ENCODE results near the gene HOXD8. TPM values are rescaled to one million over a fixed set of nuclear protein-coding genes. Genes with fewer than 3 reads are reported as not detected.

The HOXD8 gene
- total RNA-seq, 1 donor from 2014 or later: 41.7 TPM

DNA sequence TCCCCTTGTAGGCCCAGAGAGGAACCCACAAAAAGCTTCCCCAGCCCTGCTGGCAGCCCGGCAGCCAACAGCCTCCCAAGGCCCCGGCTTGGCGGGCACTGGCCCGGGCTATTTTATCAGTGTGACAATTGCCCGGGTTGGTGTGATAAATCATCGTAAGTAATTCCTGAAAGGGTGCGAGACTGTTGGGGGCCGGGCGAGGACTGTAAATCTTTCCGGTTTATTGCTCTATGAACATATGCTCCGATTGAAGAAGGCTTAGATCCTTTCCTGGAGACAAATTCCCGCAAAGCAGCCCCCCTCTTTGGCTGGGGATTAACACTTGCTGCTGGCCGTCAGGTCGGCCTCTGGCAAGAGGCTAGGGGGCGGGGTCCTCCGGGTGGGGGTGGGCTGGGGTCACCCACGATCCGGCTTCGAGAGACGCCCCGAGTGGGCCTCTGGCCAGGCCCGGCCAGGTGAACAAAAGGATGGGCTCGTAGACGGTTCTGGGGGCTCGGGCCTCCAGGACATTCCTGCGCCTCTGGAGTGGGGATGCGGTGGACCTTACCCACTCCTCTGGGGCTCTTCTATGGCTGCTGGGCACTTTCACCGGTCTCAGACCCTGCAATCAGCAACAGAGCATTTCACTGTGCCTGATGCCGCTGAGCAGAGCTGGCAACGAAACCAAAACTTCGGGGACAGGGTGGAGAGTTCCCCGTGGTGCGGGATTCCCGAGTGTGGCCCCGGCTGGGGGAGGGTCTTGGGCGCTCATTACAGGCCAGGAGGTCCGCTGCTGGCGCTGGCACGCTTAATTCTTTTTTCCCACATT, 29.6 kb downstream of the HOXD8 start:
- no peak for DNase-seq (ENCODE audit: low spot score)

GRCh38 chr2:176159663-176160250, 30.3 kb downstream of the HOXD8 start:
- no peak for DNase-seq (ENCODE audit: low spot score)

DNA sequence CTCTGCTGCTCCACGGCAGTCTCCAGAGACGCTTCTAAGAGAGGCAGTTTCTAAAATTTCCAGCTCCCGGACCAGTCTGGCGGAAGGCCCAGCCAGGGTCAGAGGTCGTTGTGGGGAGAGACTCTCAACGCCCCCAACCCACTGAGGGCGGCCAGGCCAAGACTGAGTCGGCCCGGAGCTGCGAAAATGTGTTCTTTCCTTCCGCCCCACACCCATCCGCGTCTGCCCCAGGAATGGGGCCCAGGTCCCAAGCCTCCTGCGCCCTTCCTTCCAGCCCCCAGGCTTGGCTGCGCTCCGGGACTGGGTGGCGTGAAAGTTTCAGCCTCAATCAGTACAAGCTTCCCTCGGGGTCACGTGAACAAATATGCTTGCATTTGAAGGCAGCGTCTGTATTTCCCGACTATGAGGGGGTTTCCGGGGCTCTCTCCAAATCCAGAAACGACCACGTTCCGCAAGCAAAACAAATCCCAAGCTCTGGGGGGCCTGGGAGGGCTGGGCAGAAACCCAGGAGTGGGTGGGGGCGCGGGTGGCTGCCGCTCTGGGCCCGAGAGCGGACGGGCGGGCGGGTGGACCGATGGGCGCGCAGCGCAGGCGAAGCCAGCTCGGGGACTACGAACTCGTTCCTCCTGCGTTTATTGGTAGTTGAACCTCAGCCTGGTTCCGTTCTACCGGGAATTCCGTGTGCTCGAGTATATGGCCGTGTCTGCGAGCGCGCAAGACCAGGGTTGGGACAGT, 30.9 kb downstream of the HOXD8 start:
- DNase-seq (ENCODE audit: low spot score): no peak

DNA sequence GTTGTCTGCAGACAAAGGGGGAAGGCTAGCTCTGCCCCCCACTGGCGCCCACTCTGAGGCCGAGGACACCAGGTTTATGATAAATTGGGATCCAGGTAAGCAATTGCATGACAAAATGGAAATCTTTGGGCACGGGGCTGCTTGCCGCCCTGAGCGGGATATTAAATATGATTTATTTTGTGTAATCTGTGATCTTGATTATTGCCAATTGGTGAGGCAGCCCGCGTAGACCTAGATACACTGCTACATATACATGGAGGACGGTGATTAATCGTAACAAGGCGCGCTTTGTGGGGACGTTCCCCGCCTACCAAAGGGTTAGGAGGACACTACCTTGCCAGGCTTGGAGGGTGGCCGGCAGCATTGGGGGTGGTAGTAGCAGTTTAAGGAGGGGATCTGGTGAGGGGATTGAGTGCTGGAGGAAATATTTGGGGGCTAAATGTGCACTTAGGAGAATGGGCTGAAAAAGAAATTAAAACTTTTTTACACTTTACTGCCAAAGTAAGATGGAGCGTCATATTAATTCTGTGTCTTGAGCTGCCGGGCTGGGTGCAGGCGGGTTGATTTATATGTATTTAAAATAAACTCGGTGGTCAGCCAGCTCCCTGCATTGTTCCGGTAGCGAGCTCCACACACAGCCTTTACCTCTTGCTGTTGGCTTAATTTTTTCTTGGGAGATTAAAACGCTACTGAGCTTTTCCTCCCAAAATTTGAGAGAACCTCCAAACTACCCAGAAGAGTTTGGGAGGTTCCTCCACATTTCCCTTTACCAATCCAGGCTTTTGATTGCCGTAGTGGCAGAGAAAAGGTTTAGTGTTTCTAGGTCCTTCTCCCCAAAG, 31.7 kb downstream of the HOXD8 start:
- DNase-seq (ENCODE audit: low spot score): no peak

- DNase-seq (ENCODE audit: low spot score): no peak
These were observed 32.5 kb downstream of the HOXD8 start for GRCh38 chr2:176161825-176162626.

DNA sequence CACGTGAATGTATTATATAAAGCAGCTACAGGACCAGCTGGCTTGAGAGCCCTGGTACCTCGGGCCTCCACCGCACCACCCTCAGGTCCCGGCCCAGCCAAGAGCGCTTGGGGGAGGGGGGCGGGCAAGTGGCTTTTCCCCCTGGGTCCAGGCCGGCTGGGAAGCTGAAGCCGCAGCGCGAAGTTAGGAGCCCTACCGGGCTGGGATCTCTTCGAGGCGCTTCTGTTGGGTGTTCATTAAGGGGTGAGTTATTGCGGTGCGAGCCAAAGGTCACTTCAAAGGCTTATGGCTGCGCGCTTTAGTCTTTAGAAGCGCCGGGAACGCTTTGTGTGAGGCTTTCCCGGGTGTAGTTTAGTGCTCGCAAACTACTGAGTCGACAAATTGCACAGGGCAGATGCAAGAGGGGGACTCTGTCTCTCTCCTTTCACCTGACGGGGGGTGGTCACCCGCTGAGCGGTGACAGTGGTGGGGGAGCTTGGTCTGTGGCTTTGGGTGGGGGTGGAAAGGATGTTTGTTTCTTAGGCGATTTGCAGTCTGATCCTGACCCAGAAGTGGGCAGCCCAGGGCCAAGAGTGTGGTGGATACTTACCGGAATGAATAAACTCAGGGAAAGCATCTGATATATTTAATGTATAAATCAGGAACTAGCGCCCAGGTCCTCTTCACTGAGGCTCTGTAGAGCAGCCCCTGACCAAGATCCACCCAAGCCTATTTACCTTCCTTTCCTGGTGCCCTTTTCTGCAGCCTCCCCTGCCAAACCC, 33.6 kb downstream of the HOXD8 start:
- DNase-seq (ENCODE audit: low spot score): no peak

DNA sequence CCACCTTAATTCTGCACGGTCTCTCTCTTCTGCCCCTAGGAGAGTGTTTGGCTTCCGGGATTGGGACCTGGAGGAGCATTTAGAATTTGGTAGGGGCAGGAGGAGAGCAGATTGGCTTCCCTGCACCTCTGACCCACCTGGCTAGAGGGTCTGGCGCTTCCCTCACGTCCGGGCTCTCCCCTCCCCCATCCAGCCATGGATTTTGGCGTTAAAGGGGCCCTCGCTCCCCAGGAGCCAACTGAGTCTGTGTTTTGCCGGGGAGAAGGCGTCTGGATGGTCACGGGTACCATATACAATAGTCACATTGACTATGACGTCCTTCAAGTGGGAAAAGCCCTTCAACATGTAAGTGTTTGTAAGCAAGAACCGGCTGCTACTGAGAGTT, 34.2 kb downstream of the HOXD8 start:
- DNase-seq (ENCODE audit: low spot score): no peak

GRCh38 chr2:176164201-176164600, 34.7 kb downstream of the HOXD8 start:
- DNase-seq (ENCODE audit: low spot score): no peak

- no peak for DNase-seq (ENCODE audit: low spot score)
These were observed 35.3 kb downstream of the HOXD8 start for GRCh38 chr2:176164611-176165369.

GRCh38 chr2:176165370-176166050, 36.0 kb downstream of the HOXD8 start:
- no peak for DNase-seq (ENCODE audit: low spot score)

- DNase-seq (ENCODE audit: low spot score): no peak
These were observed 36.8 kb downstream of the HOXD8 start for GRCh38 chr2:176166272-176166671.

GRCh38 chr2:176167398-176167797, 37.9 kb downstream of the HOXD8 start:
- DNase-seq (ENCODE audit: low spot score): no peak

- DNase-seq (ENCODE audit: low spot score): no peak
These were observed 39.7 kb downstream of the HOXD8 start for GRCh38 chr2:176169181-176169580.

DNA sequence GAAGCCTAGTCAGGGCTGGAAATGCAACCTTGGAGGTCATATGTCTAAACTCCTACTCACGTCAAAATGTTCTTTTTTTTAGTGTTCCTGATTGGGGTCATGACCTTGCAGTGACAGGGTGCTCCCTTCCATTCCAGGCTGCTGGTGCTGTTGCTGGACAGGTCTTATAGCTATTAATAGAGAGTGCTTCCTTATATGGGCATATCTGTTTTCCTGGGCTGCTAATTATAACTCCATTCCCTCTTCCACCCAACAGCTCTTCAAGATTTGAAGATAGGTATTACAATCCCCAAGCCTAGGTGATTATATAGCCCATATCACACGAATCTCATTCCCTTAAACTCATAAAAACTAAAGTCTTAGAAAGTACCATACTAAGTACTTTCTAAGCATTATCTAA, 40.2 kb downstream of the HOXD8 start:
- DNase-seq (ENCODE audit: low spot score): no peak

DNA sequence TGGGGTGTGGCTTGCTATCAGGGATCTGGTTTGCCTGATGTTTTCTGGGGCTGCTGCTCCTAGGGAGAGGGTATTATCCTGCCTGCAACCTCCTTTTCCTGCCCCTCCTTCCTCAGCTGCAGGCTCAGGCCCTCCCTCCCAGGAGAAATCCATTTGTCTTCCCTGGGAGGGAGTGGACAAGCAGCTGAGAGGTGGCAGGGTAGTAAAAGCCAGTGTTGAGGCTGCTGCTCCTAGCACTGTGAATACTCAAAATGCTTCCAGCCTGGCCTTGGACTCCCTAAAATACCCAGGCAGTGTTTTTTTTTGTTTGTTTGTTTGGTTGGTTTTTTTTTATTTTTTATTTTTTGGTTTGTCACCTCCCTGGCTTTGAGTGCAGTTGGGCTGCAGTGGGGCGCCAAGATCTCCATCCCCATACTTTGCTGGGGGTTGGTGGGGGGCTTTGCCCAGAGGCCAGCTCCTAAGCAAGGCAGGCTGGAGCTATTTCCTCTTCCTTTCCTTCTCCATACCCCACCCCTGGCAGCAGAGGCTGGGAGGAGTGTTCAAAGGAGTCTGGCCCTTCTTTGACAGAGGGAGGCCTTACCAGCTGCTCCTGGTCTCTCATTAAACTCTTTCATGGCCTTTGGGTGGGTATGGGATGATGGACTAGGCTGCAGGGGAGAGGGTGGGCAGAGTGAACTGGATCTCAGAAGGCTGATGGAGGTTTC, 41.2 kb downstream of the HOXD8 start:
- no peak for DNase-seq (ENCODE audit: low spot score)

DNA sequence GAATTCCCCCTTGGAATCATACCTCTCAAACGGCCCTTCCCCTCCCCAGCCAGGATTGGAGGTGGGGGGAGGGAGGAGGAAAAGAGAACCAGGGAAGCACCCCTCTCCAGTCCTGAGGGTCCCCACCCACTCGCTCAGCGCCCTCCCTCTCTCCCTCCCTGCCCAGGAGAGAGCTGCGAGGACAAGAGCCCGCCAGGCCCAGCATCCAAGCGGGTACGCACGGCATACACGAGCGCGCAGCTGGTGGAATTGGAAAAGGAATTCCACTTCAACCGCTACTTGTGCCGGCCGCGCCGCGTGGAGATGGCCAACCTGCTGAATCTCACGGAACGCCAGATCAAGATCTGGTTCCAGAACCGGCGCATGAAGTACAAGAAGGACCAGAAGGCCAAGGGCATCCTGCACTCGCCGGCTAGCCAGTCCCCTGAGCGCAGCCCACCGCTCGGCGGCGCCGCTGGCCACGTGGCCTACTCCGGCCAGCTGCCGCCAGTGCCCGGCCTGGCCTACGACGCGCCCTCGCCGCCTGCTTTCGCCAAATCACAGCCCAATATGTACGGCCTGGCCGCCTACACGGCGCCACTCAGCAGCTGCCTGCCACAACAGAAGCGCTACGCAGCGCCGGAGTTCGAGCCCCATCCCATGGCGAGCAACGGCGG, 42.0 kb downstream of the HOXD8 start:
- DNase-seq (ENCODE audit: low spot score): no peak

DNA sequence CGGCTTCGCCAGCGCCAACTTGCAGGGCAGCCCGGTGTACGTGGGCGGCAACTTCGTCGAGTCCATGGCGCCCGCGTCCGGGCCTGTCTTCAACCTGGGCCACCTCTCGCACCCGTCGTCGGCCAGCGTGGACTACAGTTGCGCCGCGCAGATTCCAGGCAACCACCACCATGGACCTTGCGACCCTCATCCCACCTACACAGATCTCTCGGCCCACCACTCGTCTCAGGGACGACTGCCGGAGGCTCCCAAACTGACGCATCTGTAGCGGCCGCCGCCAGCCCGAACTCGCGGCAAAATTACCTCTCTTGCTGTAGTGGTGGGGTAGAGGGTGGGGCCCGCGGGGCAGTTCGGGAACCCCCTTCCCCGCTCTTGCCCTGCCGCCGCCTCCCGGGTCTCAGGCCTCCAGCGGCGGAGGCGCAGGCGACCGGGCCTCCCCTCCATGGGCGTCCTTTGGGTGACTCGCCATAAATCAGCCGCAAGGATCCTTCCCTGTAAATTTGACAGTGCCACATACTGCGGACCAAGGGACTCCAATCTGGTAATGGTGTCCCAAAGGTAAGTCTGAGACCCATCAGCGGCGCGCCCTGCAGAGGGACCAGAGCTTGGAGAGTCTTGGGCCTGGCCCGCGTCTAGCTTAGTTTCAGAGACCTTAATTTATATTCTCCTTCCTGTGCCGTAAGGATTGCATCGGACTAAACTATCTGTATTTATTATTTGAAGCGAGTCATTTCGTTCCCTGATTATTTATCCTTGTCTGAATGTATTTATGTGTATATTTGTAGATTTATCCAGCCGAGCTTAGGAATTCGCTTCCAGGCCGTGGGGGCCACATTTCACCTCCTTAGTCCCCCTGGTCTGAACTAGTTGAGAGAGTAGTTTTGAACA, 42.7 kb downstream of the HOXD8 start:
- no peak for DNase-seq (ENCODE audit: low spot score)
